ENCODE measurements around the gene NAT16. TPM values are rescaled to one million over a fixed set of nuclear protein-coding genes. Genes with fewer than 3 reads are reported as not detected.

NAT16 gene
- total and polyA plus RNA-seq, 2 of the 8 experiments (the other 6 are each of a cell fraction or from before 2014, with no cell fraction given), result 0.26 to 0.84 TPM

- no peak for TF ChIP-seq CHD7 (IDR thresholded peaks at IDR 0.05; ENCODE audit: insufficient replicate concordance, low read length)
- no peak for TF ChIP-seq ATF2 (IDR thresholded peaks at IDR 0.05; ENCODE audit: low read length)
- no peak for TF ChIP-seq EP300 (IDR thresholded peaks at IDR 0.05; ENCODE audit: borderline replicate concordance in 1 of 2, low read depth in 2 of 2, low read length in 2 of 2)
- TF ChIP-seq SAP30 (IDR thresholded peaks at IDR 0.05; ENCODE audit: insufficient read depth, insufficient replicate concordance, low read length), result no peak
- TF ChIP-seq EGR1 (IDR thresholded peaks at IDR 0.05; ENCODE audit: borderline replicate concordance, low read depth, low read length), result 0 out of 2 replicates have a peak, but pooled peaks have one; percentile 4
- TF ChIP-seq TAF1 (IDR thresholded peaks at IDR 0.05; ENCODE audit: low read depth, low read length), result 0 out of 2 replicates have a peak, but pooled peaks have one; percentile 20
- no peak for TF ChIP-seq ATF3 (IDR thresholded peaks at IDR 0.05; ENCODE audit: insufficient read depth, low read depth, low read length)
Observed at GRCh38 chr7:101153969-101154692, 26.0 kb downstream of the NAT16 start, which contains the start of gene AP1S1 (continued).

Data from H1 (cell line).